Tibial artery (tissue), 4 donors: ENCODE measurements around the gene SLC2A2.

ENCODE experiments used
- DNase-seq, 2 donors: peaks; one replicate each; pipeline ENCODE4 v3.0.0-alpha.2; 2019
- H3K27ac ChIP-seq, 2 donors: fragments of 200-600 bp; sonication (generic) in 1 of 2; 1 replicate in 1 of 2; 2 replicates in 1 of 2; pipeline ENCODE4 v1.5.1; 2018 to 2019; ENCODE audit warnings: mild to moderate bottlenecking in 1 of 2
- H3K27me3 ChIP-seq, 2 donors: fragments of 200-600 bp; sonication (generic) in 1 of 2; one replicate each; pipeline versions ENCODE4 v1.5.1 to v1.6.0; 2016 to 2019
- H3K36me3 ChIP-seq, 3 donors: fragments of 200-600 bp; sonication (generic) in 2 of 3; one replicate each; pipeline ENCODE4 v1.5.1; 2016 to 2019; ENCODE audit warnings: mild to moderate bottlenecking in 2 of 3
- H3K4me1 ChIP-seq, 4 donors: fragments of 200-600 bp; sonication (generic) in 2 of 4; 1 replicate in 3 of 4; 2 replicates in 1 of 4; pipeline ENCODE4 v1.5.1; 2016 to 2019
- H3K4me3 ChIP-seq, 2 donors: fragments of 200-600 bp; sonication (generic) in 1 of 2; 1 replicate in 1 of 2; 2 replicates in 1 of 2; pipeline ENCODE4 v1.5.1; 2018 to 2019; ENCODE audit warnings: mild to moderate bottlenecking in 2 of 2
- H3K9me3 ChIP-seq, 3 donors: fragments of 200-600 bp; sonication (generic) in 1 of 3; one replicate each; pipeline ENCODE4 v1.5.1; 2016 to 2019
- intact Hi-C: fragments of 100-400 bp; cut with DNase I; formaldehyde crosslinking; loops from one replicate; pipeline ENCODE4 v1.15.0; 2023; ENCODE audit warnings: low total_unique reads
- TF ChIP-seq, protein P1 (sequence below), 2 experiments: fragments of 200-600 bp in 1 of 2; fragments of 450-650 bp in 1 of 2; IDR thresholded peaks; one replicate each; pipeline ENCODE4 v1.5.1; 2017 to 2019; ENCODE audit warnings: antibody characterized with exemption in 2 of 2, mild to moderate bottlenecking in 1 of 2, moderate library complexity in 1 of 2

Gene SLC2A2

DNA sequence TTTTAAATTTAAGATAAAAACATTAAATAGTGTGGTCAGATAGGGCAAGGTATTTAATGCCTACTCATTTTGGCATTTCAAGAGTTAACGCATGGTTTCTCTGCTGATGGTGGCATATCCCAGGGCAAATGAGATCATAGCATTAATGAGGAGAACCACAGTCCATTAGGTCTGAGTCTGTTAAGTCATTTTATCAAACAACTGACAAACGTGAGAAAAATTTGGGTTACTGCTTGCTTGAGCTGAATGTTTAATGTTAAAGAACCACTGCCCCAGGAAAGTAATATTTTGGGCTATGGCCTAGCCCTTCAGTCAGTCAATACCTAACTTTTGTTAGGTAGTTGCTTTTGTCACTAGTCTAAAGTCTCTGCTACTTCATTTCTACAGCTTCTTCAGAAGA, 37.9 kb upstream of the SLC2A2 start:
- Histone ChIP-seq H3K4me3 (no peak overlapping the region), H3K9me3 (no peaks in the 10 kb centered on the region), H3K27me3 (no peaks in the 10 kb centered on the region), H3K4me1 (no peaks in the 10 kb centered on the region), H3K27ac (no peak overlapping the region), H3K36me3 (peaks cover 0 to 19% (median 0%) of the 10 kb centered on the region in 3 donors)
- no peak for DNase-seq
- TF ChIP-seq, protein P1, sequence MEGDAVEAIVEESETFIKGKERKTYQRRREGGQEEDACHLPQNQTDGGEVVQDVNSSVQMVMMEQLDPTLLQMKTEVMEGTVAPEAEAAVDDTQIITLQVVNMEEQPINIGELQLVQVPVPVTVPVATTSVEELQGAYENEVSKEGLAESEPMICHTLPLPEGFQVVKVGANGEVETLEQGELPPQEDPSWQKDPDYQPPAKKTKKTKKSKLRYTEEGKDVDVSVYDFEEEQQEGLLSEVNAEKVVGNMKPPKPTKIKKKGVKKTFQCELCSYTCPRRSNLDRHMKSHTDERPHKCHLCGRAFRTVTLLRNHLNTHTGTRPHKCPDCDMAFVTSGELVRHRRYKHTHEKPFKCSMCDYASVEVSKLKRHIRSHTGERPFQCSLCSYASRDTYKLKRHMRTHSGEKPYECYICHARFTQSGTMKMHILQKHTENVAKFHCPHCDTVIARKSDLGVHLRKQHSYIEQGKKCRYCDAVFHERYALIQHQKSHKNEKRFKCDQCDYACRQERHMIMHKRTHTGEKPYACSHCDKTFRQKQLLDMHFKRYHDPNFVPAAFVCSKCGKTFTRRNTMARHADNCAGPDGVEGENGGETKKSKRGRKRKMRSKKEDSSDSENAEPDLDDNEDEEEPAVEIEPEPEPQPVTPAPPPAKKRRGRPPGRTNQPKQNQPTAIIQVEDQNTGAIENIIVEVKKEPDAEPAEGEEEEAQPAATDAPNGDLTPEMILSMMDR (IDR thresholded peaks at IDR 0.05): no peak
- intact Hi-C loops: no loop called here

DNA sequence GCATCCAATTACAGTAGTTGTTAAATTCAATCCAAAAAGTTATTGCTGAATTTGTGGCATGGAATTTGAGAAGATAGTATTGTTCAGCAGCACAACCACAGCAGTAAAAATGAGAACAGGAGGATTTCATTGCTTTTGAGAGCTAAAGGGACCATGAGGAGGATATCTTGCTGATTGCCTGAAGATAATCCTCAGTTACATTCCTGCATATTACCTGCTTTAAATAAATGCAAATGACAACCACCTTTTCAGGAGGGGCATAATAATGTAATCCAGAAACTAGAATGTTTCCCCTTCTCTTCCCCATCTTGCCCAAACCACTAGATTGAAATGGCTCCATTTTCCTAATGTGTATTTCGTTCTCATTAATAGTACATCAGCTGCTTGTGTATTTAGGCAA, 35.2 kb upstream of the SLC2A2 start:
- intact Hi-C loops: no loop called here
- no peaks in the 10 kb centered on the region for H3K4me1 ChIP-seq
- no peaks in the 10 kb centered on the region for H3K9me3 ChIP-seq
- no peak overlapping the region for H3K4me3 ChIP-seq
- TF ChIP-seq, protein P1 (IDR thresholded peaks at IDR 0.05): no peak
- H3K27me3 ChIP-seq: no peaks in the 10 kb centered on the region
- peaks cover 0 to 5% (median 0%) of the 10 kb centered on the region in 3 donors for H3K36me3 ChIP-seq
- no peak for DNase-seq
- H3K27ac ChIP-seq: no peak overlapping the region

DNA sequence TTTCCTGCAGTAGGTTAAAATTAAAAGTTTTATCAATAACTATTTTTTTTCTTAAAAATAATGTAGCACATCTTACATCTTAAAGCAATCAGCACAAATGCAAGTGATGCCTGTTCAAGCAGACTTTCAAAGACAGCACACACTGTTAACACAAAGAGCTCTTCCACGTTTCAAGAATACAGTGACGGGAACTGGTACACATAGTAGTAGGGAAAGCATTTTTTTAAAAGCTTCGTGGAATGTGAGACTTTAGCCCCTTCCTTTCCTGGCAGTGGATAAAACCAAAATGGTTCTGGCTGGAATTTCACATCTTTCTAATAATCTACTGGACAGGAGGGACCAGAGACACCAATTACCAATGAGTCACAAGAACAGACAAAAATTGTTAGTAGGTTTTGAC, 33.5 kb upstream of the SLC2A2 start:
- no peak for DNase-seq
- intact Hi-C loops: no loop called here
- no peaks in the 10 kb centered on the region for H3K27me3 ChIP-seq
- no peaks in the 10 kb centered on the region for H3K36me3 ChIP-seq
- no peaks in the 10 kb centered on the region for H3K4me1 ChIP-seq
- no peak overlapping the region for H3K27ac ChIP-seq
- no peak overlapping the region for H3K4me3 ChIP-seq
- TF ChIP-seq, protein P1 (IDR thresholded peaks at IDR 0.05): no peak
- H3K9me3 ChIP-seq: no peaks in the 10 kb centered on the region

DNA sequence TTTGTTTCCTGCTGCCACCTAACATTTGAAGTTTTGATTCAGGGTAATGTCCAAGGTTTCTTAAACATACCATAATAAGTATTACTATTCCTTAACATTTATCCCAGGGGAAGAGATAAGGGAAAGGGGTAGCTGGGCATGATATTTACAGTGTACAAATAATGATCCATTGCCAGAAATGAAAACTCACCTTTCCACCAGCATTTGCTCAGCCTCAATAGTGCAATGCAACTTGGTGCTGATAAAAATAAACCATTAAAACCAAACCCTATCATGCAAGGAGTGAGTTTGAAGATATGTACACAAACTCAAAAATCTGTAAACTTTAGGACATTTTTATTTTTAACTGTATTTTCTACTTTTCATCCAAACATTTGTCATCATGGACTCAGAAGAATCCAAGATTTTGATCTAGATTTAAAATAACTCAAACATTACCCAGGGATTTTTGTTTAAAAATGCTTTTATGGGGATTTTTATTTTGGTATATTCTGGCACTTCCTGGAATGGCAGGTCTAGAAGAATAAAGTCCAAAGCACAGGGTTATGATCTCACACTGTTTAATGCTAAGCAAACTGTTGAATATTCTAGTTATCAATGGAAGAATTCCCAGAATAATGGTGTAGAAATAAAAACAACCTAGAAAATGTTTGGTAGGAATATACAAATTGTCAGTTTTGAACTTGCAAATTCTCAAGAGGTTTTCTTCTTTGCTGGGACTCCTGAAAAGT, 32.5 kb upstream of the SLC2A2 start:
- DNase-seq: no peak
- Histone ChIP-seq H3K4me1 (no peaks in the 10 kb centered on the region), H3K36me3 (no peaks in the 10 kb centered on the region), H3K27ac (no peak overlapping the region), H3K27me3 (no peaks in the 10 kb centered on the region), H3K4me3 (no peak overlapping the region), H3K9me3 (no peaks in the 10 kb centered on the region)
- intact Hi-C loops: no loop called here
- TF ChIP-seq, protein P1 (IDR thresholded peaks at IDR 0.05): no peak

DNA sequence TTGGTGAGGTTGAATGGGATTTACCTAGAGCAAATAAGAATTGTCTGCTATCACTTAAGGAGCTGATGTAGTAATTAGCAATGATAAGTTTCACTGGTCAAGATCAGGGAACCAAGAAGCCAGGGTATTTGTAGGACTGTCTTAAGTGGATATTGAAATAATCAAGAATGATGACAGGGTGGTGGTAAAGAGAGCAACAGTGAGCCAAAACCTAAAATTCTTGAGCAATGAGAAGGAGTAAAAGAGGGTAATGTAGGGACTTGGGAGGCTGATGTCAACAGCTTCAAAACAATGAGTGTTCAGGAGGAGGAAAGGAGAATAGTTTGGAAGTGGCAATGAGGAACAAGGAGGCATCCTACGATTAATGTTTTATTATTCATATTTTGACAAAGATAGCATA, 31.5 kb upstream of the SLC2A2 start:
- no peaks in the 10 kb centered on the region for H3K4me1 ChIP-seq
- H3K9me3 ChIP-seq: no peaks in the 10 kb centered on the region
- no peak overlapping the region for H3K27ac ChIP-seq
- no peak overlapping the region for H3K4me3 ChIP-seq
- no peaks in the 10 kb centered on the region for H3K36me3 ChIP-seq
- no peaks in the 10 kb centered on the region for H3K27me3 ChIP-seq
- no peak for DNase-seq
- intact Hi-C loops: no loop called here
- TF ChIP-seq, protein P1 (IDR thresholded peaks at IDR 0.05): no peak

DNA sequence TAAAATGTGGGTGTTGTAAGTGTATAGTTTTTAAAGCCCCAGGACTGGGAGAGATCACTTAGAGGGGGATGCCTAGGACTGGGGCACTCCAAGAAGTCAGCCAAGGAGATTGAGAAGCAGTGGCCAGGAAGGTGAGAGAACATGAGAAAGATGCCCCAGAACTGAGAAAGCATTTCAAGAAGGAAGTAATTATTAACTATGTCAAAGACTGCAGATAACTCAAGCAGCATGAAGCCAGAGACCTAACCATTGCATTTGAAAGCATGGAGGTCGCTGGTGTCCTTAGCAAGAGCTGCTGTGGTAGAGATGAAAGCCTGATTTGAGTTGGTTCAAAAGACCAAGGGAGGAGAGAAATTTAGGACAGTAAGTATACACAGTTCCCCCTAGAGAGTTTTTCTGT, 30.6 kb upstream of the SLC2A2 start:
- no peaks in the 10 kb centered on the region for H3K4me1 ChIP-seq
- H3K27ac ChIP-seq: no peak overlapping the region
- H3K9me3 ChIP-seq: no peaks in the 10 kb centered on the region
- no peak for DNase-seq
- no peaks in the 10 kb centered on the region for H3K36me3 ChIP-seq
- no peaks in the 10 kb centered on the region for H3K27me3 ChIP-seq
- TF ChIP-seq, protein P1 (IDR thresholded peaks at IDR 0.05): no peak
- no peak overlapping the region for H3K4me3 ChIP-seq
- intact Hi-C loops: no loop called here
